ENCODE measurements around the gene PEPD.

DNA sequence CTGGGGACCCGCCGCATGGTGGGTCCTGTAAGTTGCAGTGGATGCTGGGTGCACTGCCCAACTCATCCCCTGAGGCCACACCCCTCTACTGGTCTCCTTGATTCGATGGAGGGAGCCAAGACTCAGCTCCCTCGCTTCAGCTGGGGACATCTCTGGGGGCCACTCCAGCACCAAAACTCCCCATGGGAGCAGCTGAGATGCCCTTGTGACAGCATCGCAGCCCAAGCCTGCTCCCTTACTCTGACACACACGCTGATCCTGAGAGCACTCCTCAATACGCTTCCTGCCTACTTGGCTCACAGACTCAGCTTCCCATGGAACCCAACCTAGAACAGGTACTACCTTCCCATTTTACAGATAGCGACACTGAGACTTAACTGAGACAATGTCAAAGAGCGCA lies 56.2 kb downstream of the PEPD start:
- TF ChIP-seq, protein P1, sequence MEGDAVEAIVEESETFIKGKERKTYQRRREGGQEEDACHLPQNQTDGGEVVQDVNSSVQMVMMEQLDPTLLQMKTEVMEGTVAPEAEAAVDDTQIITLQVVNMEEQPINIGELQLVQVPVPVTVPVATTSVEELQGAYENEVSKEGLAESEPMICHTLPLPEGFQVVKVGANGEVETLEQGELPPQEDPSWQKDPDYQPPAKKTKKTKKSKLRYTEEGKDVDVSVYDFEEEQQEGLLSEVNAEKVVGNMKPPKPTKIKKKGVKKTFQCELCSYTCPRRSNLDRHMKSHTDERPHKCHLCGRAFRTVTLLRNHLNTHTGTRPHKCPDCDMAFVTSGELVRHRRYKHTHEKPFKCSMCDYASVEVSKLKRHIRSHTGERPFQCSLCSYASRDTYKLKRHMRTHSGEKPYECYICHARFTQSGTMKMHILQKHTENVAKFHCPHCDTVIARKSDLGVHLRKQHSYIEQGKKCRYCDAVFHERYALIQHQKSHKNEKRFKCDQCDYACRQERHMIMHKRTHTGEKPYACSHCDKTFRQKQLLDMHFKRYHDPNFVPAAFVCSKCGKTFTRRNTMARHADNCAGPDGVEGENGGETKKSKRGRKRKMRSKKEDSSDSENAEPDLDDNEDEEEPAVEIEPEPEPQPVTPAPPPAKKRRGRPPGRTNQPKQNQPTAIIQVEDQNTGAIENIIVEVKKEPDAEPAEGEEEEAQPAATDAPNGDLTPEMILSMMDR (IDR thresholded peaks at IDR 0.05; ENCODE audit: insufficient read depth, low read length, poor library complexity, severe bottlenecking), result no peak
- TF ChIP-seq EZH2phosphoT487 (conservative IDR thresholded peaks at IDR 0.05; ENCODE audit: low read length), result no peak
